GM12892 (cell line): ENCODE data around the gene LAMB3.

ENCODE experiments used
- DNase-seq: peaks from one replicate; pipeline ENCODE4 v3.0.0; 2011; ENCODE audit not compliant: insufficient read length
- FAIRE-seq: peaks from 2 replicates; lab custom pipeline; 2011; peaks lifted over from hg19 to GRCh38; lab: Jason Lieb, UNC
- POLR2A ChIP-seq: IDR thresholded peaks from 2 replicates; pipeline ENCODE4 v1.6.1; 2011; ENCODE audit warnings: low read depth, low read length, control low read depth
- POLR2AphosphoS5 ChIP-seq: IDR thresholded peaks from 2 replicates; pipeline ENCODE4 v1.6.1; 2011; ENCODE audit warnings: low read depth, low read length, control low read depth
- TAF1 ChIP-seq: IDR thresholded peaks from 2 replicates; pipeline ENCODE4 v1.6.1; 2011; ENCODE audit warnings: low read depth, mild to moderate bottlenecking, control low read depth, low read length, borderline replicate concordance

The LAMB3 gene

DNA sequence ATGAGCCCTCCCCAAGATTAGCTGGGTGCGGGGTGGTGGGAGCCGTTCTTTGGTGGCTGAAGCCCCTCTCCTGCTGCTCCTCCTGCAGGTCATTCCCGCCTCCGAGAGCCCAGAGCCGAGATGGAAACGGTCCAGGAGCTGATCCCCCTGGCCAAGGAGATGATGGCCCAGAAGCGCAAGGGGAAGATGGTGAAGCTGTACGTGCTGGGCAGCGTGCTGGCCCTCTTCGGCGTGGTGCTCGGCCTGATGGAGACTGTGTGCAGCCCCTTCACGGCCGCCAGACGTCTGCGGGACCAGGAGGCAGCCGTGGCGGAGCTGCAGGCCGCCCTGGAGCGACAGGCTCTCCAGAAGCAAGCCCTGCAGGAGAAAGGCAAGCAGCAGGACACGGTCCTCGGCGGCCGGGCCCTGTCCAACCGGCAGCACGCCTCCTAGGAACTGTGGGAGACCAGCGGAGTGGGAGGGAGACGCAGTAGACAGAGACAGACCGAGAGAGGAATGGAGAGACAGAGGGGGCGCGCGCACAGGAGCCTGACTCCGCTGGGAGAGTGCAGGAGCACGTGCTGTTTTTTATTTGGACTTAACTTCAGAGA lies 23.4 kb upstream of the LAMB3 start:
- DNase-seq (no peak), FAIRE-seq (no peak)
- TF ChIP-seq POLR2AphosphoS5: no peak
- TF ChIP-seq POLR2A: no peak
- TF ChIP-seq TAF1: no peak

DNA sequence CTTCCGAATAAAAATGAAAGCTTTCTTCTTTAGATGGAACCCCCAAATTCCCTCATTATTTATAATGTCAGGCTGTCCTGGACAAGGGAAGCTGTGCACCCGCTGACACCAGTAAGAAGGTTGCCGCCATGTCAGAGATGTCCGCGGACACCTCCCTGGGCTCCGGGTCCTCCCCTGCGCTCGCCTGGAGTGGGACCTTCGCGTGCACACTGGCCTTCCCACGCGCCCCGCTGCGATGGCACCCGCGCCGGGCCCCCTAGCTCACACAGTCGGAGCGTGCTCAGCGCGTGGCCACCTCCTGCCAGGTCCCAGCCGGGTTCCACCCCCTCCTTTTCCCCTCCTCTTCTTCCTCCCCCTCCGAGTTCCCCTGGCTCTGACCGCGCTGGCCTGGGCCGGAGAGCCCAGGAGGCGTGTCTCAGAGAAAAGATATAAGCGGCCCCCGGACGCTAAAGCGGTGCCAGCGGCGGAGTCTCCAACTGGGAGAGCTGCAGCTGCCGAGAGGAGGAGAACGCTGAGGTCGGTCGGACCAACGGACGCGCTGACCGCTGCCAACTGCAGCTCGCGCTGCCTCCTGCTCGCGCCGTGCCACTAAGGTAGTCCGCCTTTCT lies 22.8 kb upstream of the LAMB3 start, which contains the start of gene G0S2:
Gene G0S2, plus strand, starts transcription at position 456 of the 608 bp plus-strand sequence. CDS start 273 bp downstream, outside the sequence.
- TF ChIP-seq TAF1 (no peak), POLR2AphosphoS5 (no peak), POLR2A (no peak)
- DNase-seq (peak; percentile 29), FAIRE-seq (peak; percentile 48)

DNA sequence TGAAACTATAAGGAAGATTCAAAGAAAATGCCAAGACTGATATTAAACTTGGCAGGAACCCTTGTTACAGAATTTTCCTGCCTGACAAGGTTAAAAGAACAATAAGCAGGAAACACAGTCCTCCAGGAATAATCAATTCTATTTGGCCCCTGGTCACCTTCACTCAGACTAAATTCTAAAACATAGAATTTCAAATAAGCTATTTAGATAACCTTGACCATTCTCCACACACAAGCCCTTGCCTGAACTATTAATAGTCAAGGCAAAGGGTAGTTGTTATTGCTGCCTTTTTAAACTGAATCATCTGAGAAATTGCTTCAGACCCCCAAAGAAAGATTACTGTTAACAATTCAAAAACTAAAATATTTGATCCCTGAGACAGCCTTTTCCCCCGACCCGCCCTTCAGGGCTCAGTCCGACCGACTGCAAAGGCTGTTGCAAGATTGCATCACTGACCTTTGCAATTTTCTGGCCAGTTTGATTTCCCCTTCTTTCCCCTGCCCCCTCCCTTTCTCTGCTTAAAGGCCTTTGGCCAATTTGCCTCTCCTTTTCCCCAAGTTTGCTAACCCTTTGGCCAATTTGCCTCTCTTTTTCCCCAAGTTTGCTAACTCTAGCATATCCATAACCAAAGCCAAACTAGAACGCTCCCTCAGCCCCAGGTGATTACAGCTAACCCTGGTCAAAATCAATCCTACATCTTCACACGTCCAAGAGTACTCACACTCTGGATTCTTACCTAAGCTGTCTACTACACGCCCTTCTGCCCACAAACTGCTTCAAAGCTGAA lies 21.6 kb upstream of the LAMB3 start:
- FAIRE-seq (no peak), DNase-seq (no peak)
- no peak for TF ChIP-seq POLR2AphosphoS5
- no peak for TF ChIP-seq TAF1
- no peak for TF ChIP-seq POLR2A

DNA sequence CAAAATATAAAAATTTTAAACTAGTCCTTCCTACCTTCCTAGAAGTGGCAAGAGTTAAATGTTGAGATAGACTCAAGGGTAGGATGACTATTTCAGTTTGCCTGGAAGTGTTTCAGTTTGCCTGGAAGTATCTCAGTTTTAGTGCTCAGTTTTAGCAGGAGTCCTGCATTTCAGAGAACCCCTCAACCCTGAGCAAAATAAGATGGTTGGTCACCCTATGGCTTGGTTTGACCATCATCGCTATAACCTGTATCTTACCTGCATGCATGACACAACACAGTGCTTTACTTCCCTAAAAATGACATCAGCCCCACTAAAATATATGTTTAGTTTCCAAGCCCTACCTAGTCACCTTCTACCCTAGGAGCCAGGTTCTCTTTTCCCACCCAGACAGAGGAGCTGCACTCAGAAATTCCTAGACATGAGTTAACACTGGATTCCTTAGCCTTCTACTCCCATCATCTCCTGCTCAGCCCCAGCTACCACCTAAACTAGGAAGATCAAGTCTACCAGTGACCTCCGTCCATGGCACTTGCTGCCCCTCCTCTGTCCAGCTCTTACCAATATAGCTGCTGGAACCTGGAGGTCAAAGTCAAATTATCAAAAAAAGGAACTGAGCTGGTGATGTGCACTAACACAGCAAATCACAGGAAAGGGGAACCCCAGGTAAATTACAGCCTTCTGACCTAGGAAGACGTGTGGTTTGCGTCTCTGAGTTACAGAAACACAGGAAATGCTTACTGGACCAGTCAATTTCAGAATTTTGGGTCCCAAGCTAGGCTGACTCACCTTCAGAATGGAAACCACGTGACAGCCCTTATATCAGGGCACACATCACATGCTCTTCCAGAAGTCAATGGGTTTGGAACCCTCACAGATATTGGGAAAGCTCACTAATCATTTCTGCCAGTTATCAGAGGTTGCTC lies 20.7 kb upstream of the LAMB3 start:
- DNase-seq (peak; percentile 38), FAIRE-seq (peak; percentile 89)
- TF ChIP-seq TAF1 (no peak), POLR2AphosphoS5 (no peak), POLR2A (no peak)

DNA sequence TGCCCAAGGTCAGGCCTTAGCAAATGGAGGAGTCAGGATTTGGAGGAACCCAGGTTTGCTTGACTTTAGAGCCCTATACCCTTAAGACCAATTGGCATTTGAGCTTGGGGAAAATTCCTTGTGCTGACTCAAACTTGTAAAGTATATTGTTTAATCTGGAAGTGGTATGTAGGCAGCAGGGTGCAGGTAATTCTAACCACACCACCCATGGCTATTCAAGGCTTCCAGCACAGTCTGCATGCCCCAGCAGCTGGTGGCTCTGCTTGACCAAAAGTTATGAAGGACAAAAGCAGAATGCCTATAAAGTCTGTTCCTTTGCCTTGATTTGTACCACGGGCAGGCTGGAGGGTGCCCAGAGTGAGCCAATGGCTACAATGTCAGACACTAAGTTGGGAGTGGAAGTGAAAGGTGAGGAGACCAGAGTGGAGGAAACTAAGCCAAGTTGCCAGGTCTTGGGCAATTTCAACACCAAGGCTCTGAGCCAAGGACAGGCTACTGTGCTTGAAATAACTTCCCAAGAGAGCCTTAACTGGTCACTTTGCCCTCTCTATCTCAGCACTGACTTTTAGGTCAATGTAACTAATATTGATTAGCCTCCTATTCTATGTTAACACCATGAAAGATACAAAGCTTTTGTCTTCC lies 18.3 kb upstream of the LAMB3 start:
- no peak for FAIRE-seq
- TF ChIP-seq TAF1: no peak
- no peak for TF ChIP-seq POLR2AphosphoS5
- TF ChIP-seq POLR2A: no peak
- no peak for DNase-seq

DNA sequence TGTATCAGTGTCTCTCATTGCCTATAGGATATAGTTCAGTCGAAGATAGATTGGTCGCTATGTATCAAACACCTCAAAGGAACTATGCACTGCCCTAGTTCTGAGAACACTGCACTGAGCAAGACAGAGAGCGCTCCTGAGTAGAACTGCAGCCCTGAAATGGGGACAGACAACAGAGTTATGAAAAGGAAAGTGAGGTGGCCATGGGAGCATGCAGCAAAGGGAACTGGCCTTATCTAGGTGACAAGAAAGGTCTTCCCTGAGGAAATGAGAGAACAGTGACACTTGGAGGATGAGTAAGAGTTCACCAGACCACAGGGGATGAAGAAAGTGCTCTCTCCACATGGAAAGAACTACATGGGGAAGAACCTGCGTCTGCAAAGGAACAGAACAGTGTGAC lies 15.5 kb upstream of the LAMB3 start:
- FAIRE-seq: no peak
- DNase-seq: no peak
- TF ChIP-seq POLR2AphosphoS5: no peak
- no peak for TF ChIP-seq POLR2A
- TF ChIP-seq TAF1: no peak

DNA sequence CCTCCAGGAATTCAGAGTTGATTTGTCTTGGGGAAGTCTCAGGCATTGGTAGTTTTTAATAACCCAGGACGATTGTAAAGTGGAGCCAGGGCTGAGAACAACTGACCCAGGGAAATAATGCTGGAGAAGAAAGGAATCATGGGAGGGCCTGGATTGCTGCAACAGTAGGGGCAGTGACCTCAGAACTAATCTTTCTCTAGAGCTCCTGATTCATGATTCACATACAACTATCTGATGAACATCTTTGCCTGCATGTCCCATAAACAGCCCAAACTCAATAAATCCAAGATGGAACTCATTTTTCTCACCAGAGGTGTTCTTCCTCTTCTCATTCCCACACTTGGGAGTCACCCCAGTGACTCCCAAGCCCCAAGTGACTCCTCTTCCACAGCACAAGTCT lies 14.9 kb upstream of the LAMB3 start:
- TF ChIP-seq POLR2A (no peak), POLR2AphosphoS5 (no peak), TAF1 (no peak)
- FAIRE-seq (no peak), DNase-seq (no peak)

DNA sequence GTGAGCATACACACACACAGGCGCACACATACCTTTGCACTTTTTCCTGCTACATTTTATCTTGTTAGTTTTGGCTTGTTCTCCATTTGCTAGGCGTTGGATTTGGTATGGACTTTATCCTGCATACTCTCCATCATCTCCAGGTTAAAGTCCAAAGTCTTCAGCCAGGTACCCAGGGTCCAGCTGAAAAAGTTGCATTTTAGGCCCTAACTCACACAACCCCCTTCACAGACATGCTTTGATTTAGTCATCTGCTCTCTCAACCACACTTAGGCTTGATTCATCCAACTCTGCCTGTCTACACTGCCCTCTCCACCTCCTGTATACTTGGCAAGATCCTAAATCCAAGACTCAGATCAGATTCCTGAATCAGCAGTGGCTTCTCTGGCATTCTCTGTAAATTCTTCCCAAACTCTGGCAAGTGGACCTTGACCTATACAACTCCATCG lies 10.7 kb upstream of the LAMB3 start:
- DNase-seq (no peak), FAIRE-seq (no peak)
- TF ChIP-seq TAF1 (no peak), POLR2AphosphoS5 (no peak), POLR2A (no peak)

DNA sequence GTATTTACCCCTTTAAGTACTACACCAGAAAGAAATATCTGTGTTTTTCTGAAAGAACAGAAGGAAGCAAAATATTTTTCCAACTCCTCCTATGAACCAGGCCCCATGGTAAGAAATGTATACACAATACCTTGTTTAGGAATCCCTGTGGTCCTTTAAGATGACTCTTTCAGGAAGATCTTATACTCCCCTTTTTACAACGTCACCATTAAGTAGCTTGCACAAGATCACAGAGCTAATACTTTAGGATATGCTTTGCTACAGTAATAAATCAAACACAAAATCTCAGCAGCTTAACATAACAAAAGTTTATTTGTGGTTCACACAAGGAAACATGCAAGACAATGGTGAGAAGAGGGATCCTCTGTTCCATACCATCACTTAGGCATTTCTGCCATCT lies 8.8 kb upstream of the LAMB3 start:
- DNase-seq (no peak), FAIRE-seq (no peak)
- TF ChIP-seq POLR2AphosphoS5 (no peak), POLR2A (no peak), TAF1 (no peak)

DNA sequence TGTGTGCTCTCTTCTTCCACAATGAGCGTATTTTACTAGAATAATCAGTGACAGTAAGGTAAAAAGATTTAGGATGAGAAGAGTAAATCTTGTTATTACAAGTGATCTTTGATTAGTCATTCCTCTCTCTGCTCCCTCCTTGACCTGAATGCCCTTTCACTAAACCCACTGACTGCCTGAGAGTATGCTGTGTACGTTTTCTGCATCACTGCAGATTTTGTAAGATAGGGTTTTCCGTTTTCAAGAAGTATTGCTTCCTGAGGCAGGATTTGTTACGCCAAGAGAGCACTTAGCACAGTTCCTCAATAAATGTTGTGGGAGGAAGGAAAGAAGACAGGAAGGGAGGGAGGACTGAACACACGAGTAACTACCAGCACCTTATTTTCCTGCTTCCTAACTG lies 7.7 kb upstream of the LAMB3 start:
- FAIRE-seq (peak; percentile 80), DNase-seq (no peak)
- TF ChIP-seq TAF1 (no peak), POLR2A (no peak), POLR2AphosphoS5 (no peak)

DNA sequence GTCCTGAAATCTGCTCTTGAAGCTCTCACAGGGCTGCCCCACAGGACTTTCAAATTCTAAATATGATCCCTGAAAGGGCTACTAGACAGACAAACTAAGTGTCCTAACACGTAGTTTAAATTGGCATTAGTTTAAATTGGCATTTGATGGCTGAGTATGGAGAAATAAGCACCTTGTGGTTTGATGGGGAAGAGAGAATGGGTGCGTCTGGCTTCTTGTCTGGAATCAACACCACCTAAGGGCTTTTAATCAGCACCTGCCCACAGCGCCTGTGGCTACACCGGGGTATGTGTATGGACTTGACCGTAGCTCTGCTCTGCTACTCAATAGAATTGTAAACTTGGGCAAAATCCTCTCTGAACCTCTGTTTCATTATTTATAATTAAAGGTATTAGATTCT lies 5.7 kb upstream of the LAMB3 start:
- DNase-seq: no peak
- FAIRE-seq: no peak
- TF ChIP-seq POLR2AphosphoS5: no peak
- no peak for TF ChIP-seq POLR2A
- no peak for TF ChIP-seq TAF1
